NCI-H510A treated with DMSO at 0.1 percent for 48 hours (cell line): ENCODE results near the gene EHHADH.

Experiments used
- DNase-seq: peaks from one replicate; lab custom pipeline; 2025; lab: John Stamatoyannopoulos, UW

EHHADH gene

GRCh38 chr3:185145511-185145910 lies 108.3 kb downstream of the EHHADH start:
- no peak for DNase-seq

DNA sequence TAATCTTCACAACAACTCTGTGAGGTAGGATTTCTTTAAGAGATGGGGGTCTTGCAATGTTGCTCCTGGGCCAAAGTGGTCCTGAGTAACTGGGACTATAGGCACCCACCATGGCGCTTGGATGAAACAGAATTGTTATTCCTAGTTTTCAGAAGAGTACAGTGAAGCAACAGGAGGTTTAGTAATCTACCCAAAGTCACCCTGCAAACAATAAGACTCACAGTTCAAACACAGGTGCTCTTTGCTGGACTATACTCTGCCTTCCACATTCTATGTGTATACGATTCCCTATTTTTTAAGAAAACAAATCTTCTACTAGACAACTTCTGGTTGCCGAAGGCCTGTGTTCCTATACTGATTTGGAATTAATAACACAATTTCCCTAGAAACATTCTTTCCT lies 109.1 kb downstream of the EHHADH start:
- DNase-seq = no peak
